GM19372 (cell line): Measurements from ENCODE around the gene RAD50.
"Not testable (repeated sequence)": the region's sequence is repeated elsewhere in the genome, so short reads cannot be mapped to it uniquely, and the experiment has no call there.

Experiments used
- ATAC-seq: cut with Tn5 transposase; IDR thresholded peaks from one replicate; pipeline ENCODE4 v1.9.1; 2021; ENCODE audit warnings: mild to moderate bottlenecking, low read depth, moderate library complexity; ENCODE audit not compliant: unreplicated experiment

The RAD50 gene

DNA sequence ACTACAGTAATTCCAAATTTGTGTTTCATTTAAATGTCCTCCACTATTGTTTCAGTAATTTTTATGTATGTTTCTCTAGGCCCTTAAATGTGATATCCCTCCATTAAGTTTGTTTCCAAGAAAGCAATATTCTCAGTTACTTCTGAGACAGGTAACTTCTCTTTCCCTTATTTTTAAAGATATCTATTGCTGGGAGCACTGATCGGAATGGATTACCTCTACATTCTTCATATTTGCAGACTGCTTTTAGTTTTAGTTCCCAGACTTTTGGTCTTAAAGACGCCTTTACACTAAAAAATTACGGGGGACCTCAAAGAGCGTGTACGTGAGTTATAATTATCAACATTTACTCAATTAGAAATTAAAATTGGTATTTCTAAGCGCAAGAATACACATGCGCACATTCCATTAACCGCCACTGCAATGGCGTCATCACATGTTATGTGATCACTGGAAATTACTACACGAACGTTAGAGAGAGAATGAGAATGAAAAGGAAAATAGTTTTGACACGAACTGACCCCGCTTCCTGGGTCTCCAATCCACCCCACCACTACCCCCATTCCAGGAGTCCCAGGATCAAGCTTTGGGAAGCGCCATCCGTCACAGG, 519 bp upstream of the RAD50 start:
- ATAC-seq = no peak

GRCh38 chr5:132557478-132558172, 848 bp downstream of the RAD50 start:
- ATAC-seq = peak; percentile 21

DNA sequence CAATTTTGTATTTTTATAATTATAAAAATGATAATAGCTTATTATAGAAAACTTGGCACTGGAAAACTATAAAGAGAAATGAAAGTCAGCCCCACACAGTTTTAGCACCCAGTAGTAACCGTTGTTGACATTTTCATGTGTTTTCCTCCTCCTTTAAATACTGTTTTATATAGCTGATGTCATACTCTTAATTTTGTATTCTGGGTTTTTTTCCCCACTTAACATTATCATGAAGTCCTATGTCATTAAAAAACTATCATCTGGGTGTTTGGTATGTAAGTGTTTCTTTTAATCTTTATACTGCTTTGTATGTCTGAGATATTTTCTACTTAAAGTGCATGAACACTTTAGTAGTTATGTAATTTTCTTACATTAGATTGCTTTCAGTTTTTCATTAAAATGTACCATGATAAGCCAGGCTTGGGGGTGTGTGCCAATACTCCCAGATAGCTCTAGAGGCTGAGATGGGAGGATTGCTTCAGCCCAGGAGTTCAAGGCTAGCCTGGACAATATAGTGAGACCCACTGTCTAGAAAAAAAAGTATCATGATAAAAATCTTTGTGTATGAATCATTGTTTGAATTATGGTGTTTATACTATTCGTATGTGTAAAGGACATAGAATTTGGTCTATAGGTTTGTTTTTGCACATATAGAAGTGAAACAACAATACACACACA, 2.7 kb downstream of the RAD50 start:
- no peak for ATAC-seq

GRCh38 chr5:132561601-132562000, 4.8 kb downstream of the RAD50 start:
- ATAC-seq = no peak

DNA sequence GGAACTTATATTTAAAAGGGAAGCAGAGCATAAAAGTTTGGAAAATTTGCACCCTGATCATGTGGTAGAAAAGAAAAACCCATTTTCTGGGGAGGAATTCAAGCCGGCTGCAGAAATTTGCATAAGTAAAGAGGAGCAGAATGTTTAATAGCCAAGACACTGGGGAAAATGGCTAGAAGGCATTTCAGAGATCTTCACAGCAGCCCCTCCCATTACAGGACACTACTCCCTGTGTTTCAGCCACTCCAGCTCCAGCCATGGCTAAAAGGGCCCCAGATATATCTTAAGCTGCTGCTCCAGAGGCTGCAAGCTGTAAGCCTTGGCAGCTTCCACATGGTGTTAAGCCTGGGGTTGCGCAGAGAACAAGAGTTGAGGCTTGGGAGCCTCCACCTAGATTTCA, 7.8 kb downstream of the RAD50 start:
- not testable (repeated sequence) for ATAC-seq

GRCh38 chr5:132566657-132567056, 9.9 kb downstream of the RAD50 start:
- no peak for ATAC-seq

DNA sequence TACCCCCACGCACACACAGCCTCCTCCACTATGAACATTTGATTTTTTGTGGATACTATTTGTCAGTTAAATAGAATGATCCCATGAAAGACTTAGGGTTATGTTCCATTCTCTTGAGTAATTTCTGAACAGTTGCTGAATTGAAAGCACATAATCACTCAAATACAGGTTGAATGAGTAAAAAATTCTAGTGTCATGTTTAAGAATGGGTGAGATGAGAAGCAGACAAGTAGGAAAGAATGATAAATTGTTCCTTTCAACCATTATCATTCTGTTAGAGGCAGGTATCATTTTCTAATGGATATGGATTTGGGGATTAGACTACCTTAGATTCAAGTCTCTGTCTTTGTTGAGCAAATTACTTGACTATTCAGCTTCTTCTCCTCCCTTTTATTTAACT, 19.3 kb downstream of the RAD50 start:
- no peak for ATAC-seq

DNA sequence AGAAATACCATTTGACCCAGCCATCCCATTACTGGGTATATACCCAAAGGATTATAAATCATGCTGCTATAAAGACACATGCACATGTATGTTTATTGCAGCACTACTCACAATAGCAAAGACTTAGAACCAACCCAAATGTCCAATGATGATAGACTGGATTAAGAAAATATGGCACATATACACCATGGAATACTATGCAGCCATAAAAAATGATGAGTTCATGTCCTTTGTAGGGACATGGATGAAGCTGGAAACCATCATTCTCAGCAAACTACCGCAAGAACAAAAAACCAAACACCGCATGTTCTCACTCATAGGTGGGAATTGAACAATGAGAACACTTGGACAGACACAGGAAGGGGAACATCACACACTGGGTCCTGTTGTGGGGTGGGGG, 27.8 kb downstream of the RAD50 start:
- not testable (repeated sequence) for ATAC-seq

DNA sequence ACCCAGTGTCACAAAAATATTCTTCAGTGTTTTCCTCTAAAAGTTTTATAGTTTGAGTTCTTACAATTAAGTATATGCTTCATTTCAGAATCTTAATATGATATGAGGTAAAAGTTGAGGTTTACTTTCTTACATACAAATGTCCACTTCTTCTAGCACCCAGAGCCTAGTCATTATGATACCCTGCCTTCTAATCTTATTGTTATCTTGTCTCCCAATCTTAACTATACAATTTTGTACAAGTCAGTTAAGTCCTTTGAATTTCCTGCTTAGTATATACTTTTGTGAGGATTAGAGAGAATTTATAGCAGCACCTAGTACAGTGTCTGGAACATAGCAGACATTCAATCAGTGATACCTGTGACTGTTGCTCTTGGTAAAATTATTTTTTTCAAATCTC, 29.3 kb downstream of the RAD50 start:
- no peak for ATAC-seq

DNA sequence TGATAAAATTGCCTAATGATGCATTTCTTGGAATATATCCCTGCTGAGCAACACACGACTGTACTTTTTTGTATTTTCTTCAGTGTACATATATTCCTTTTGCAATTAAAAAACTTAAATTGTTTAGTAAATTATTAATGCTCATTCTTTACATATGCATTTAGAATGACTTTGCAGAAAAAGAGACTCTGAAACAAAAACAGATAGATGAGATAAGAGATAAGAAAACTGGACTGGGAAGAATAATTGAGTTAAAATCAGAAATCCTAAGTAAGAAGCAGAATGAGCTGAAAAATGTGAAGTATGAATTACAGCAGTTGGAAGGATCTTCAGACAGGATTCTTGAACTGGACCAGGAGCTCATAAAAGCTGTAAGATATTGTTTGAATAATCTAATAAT, 32.7 kb downstream of the RAD50 start:
- no peak for ATAC-seq

DNA sequence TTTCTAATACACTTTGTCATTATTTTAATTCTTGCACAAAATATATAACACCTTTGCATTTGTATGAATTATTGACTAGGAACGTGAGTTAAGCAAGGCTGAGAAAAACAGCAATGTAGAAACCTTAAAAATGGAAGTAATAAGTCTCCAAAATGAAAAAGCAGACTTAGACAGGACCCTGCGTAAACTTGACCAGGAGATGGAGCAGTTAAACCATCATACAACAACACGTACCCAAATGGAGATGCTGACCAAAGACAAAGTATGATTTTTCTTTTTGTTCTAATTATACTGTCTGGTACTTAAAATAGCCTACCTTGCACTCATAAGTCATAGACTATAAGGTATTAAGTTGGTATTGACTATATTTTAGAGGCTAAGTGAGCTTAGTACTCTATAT, 34.4 kb downstream of the RAD50 start:
- no peak for ATAC-seq

GRCh38 chr5:132592521-132592920, 35.7 kb downstream of the RAD50 start:
- no peak for ATAC-seq

GRCh38 chr5:132594170-132594569, 37.4 kb downstream of the RAD50 start:
- ATAC-seq = no peak

DNA sequence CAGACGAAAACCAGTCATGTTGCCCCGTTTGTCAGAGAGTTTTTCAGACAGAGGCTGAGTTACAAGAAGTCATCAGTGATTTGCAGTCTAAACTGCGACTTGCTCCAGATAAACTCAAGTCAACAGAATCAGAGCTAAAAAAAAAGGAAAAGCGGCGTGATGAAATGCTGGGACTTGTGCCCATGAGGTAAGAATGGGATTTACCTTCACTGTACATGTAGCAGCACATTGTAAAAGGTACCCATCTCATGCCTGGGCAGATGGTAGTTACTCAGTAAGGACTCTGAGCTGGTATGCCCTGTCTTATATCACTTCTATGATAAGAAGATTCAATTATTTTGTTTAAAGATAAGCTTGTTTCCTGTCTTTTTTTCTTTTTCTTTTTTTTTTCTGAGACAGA, 38.8 kb downstream of the RAD50 start:
- ATAC-seq = no peak

DNA sequence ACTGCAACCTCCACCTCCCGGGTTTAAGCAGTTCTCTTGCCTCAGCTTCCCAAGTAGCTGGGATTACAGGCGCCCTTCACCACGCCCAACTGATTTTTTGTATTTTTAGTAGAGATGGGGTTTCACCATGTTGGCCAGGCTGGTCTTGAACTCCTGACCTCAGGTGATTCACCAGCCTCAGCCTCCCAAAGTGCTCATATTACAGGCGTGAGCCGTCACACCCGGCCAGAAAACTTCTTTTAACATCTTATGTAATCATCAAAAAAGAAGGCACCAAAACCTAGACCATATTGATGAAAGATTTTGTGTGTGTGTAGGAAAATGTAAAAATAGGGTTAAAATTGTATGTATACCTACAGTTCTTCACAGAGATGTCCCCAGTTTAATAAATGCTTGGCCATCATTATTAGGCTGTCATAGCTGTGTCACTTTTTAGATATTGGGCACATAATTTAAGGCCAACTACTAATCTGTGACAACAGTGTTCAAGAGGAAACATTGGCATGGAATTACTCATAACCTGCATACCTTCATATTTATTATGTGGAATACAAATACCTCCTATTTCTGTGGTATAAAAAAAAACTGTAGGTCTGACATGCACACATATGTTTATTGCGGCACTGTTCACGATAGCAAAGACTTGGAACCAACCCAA, 44.4 kb downstream of the RAD50 start:
- no peak for ATAC-seq

GRCh38 chr5:132607095-132607494, 50.3 kb downstream of the RAD50 start:
- ATAC-seq = no peak

- ATAC-seq = no peak
These were observed 51.3 kb downstream of the RAD50 start for GRCh38 chr5:132608107-132608506.

DNA sequence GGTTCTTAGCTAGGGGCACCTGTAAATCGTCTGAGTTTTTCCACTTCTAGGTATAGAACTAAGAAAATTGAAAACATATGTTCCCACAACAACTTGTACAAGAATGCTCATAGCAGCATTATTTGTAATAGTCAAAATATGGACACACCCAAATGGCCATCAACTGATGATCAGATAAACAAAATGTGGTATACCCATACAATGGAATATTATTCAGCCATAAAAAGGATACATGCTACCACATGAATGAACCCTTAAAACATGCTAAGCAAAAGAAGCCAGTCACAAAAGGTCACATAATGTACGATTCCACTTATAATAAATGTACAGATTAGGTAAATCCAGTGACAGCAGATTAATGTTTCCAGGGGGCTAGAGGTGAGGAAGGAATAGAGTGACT, 55.2 kb downstream of the RAD50 start:
- no peak for ATAC-seq

DNA sequence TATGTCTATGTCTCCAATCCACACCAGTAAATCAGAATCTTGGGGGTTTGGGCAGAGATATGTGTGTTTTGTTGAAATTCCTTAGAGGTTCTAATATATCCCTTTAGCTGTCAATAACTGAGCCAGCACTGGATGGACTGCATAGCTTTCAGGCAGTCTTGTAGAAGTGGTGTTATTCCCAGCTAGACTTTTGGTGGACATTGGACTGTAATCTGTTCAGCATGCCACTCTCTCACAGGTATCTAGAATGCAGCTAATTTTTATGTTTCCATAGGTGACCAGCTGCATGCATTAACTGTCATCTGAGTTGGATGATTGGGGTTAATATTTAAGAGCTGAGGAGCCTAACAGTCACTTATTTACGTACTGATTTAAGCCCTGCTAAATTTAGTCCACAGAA, 56.1 kb downstream of the RAD50 start:
- no peak for ATAC-seq

DNA sequence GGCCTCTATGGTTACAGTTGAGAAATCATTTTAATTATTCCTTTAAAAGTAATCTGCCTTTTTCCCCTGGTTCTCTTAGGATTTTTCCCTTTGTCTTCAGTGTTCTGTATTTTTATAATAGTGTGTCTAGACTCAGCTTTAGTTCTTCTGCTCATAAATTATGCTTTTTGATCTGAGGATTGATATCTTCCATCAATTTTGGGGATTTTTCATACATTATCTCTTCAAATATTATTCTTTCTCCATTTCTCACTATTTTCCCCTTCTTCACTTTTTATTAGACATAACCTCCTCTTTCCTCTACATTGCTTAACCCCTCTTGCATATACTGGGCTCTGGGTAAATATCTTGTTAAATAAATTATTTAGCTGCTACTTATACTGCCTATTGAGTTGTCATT, 64.9 kb downstream of the RAD50 start:
- ATAC-seq = no peak

- ATAC-seq = no peak
These were observed 65.8 kb downstream of the RAD50 start for GRCh38 chr5:132622608-132623007.
